Effector memory CD8-positive, alpha-beta T cell (primary cell): ENCODE measurements around the gene SYNE2.
"Not testable (repeated sequence)": the region's sequence is repeated elsewhere in the genome, so short reads cannot be mapped to it uniquely, and the experiment has no call there.

Experiments
- ATAC-seq: fragments of 150-1000 bp; cut with Tn5 transposase; replicated peaks from 2 replicates; pipeline ENCODE4 v1.10.0; 2021; ENCODE audit warnings: mild to moderate bottlenecking, moderate library complexity
- DNase-seq, 3 experiments: peaks; one replicate each; pipeline ENCODE4 v3.0.0; 2021
- H3K27ac Mint-ChIP-seq, 2 donors: one replicate each; pipeline ENCODE4 v1.8.0; 2022; ENCODE audit warnings: mild to moderate bottlenecking in 2 of 2, mixed read lengths in 2 of 2, moderate library complexity in 2 of 2
- H3K27me3 Mint-ChIP-seq, 2 donors: one replicate each; pipeline ENCODE4 v1.8.0; 2022; ENCODE audit warnings: mixed read lengths in 2 of 2
- H3K36me3 Mint-ChIP-seq: one replicate; pipeline ENCODE4 v1.8.0; 2022; ENCODE audit warnings: mild to moderate bottlenecking, moderate library complexity, mixed read lengths; ENCODE audit not compliant: insufficient read depth
- H3K4me1 Mint-ChIP-seq, 2 donors: one replicate each; pipeline ENCODE4 v1.8.0; 2022; ENCODE audit warnings: low read depth in 2 of 2, mixed read lengths in 2 of 2
- H3K4me3 Mint-ChIP-seq, 2 donors: one replicate each; pipeline ENCODE4 v1.8.0; 2022; ENCODE audit warnings: mild to moderate bottlenecking in 2 of 2, mixed read lengths in 2 of 2, moderate library complexity in 2 of 2
- H3K9me3 Mint-ChIP-seq, 2 donors: one replicate each; pipeline ENCODE4 v1.8.0; 2022; ENCODE audit warnings: mixed read lengths in 2 of 2

SYNE2 gene

DNA sequence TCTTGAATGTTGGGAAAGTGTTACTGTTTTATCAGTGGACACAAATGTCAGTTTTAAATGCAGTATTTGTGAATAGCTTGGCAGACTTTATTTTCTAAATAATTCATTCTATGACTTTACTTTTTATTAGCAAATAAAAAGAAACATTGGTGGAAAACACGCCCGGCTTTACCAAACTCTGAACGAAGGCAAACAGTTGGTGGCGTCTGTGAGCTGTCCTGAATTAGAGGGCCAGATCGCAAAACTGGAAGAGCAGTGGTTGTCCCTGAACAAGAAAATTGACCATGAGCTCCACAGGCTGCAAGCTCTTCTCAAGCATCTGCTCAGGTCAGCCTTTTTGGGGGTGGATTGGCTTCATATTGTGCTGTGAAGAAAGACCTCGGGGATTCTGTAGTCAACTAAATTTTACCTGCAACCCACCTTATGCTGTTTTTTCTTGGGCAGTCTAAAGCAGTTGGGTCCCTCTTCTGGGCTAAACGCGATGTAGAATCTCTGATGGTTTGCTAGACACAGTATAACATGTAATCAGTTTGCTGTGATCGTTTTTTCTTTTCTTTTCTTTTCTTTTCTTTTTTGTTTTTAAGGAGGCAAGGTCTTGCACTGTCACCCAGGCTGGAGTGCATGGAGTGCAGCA, 285.0 kb downstream of the SYNE2 start:
- ATAC-seq = no peak
- peak overlapping the region; percentile 74 to 75 for H3K27ac Mint-ChIP-seq

DNA sequence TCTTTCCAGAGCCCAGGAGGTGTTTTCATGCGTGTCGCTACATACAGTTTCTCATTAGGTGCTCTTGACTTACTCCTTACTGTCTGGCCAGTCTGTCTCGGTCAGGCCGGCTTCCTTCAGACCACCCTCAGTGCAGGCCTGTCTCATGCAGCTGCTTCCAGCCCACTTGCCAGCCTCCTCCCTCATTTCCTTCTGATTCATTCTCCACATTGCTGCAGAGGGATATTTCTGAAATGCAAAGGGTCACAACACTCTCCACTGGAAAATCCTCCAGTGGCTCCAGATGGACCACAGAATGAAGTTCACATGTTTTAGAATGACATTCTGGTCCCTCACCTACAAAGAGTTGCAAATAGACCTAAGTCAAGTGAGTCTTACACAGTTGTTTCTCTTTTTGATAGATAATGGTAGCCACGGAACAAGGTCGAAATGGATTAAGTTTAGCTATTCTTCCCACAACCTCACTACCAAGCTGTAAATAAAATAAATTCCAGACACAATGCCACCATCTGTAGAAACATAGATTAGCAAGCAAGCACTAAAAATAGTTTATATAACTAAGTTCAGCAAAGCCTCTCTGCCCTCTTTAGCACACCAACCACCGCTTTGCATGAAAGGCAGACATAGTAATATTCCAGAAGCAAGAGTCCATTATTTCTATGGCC, 294.5 kb downstream of the SYNE2 start:
- Mint-ChIP-seq H3K4me1 (peaks cover 0 to 11% of the 10 kb centered on the region in 2 donors), H3K36me3 (peaks cover 80% of the 10 kb centered on the region), H3K4me3 (no peak overlapping the region), H3K9me3 (no peaks in the 10 kb centered on the region), H3K27ac (peak overlapping the region in 1 of 2 donors; percentile 83), H3K27me3 (no peaks in the 10 kb centered on the region)
- no peak for DNase-seq
- ATAC-seq = no peak

More for the DNA sequence above, 285.0 kb downstream of the SYNE2 start:
- Mint-ChIP-seq H3K36me3 (peaks cover 93% of the 10 kb centered on the region), H3K27me3 (no peaks in the 10 kb centered on the region), H3K4me1 (peaks cover 0 to 3% of the 10 kb centered on the region in 2 donors), H3K4me3 (no peak overlapping the region), H3K9me3 (no peaks in the 10 kb centered on the region)
- no peak for DNase-seq

DNA sequence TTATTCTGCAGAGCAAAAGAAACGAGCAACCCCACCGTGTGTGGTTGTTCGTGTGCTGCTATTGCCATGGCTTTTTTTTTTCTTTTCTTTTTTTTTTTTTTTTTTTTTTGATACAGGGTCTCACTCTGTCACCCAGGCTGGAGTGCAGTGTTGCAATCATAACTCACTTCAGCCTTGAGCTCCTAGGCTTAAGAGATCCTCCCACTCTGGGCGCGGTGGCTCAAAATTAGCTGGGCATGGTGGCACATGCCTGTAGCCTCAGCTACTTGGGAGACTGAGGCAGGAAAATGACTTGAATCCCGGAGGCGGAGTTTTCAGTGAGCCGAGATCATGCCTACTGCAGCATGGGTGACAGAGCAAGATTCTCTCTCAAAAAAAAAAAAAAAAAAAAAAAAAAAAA, 297.1 kb downstream of the SYNE2 start:
- DNase-seq (no peak), ATAC-seq (no peak)
- H3K9me3 Mint-ChIP-seq = no peaks in the 10 kb centered on the region
- no peak overlapping the region for H3K4me3 Mint-ChIP-seq
- H3K27me3 Mint-ChIP-seq = no peaks in the 10 kb centered on the region
- H3K27ac Mint-ChIP-seq = no peak overlapping the region
- peaks cover 0 to 8% of the 10 kb centered on the region in 2 donors for H3K4me1 Mint-ChIP-seq
- peaks cover 90% of the 10 kb centered on the region for H3K36me3 Mint-ChIP-seq

DNA sequence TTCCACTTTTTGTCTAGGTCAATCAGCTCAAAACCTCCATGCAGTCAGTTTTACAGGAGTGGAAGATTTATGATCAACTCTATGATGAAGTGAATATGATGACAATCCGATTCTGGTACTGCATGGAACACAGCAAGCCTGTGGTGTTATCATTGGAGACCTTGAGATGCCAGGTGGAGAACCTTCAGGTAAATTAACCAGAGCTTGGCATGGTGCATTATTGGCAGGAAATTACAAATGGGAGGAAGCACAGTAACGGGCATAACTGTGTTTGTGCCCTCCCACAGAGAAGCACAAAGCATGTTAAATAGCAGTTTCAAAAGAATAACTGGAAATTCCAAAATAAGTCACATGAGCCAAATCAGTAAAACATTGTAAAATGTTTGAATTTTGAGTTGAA, 305.8 kb downstream of the SYNE2 start:
- no peaks in the 10 kb centered on the region for H3K4me1 Mint-ChIP-seq
- no peaks in the 10 kb centered on the region for H3K9me3 Mint-ChIP-seq
- no peak for DNase-seq
- H3K36me3 Mint-ChIP-seq = peaks cover 77% of the 10 kb centered on the region
- H3K27me3 Mint-ChIP-seq = no peaks in the 10 kb centered on the region
- ATAC-seq = no peak
- H3K4me3 Mint-ChIP-seq = no peak overlapping the region
- peak overlapping the region in 1 of 2 donors; percentile 72 for H3K27ac Mint-ChIP-seq

DNA sequence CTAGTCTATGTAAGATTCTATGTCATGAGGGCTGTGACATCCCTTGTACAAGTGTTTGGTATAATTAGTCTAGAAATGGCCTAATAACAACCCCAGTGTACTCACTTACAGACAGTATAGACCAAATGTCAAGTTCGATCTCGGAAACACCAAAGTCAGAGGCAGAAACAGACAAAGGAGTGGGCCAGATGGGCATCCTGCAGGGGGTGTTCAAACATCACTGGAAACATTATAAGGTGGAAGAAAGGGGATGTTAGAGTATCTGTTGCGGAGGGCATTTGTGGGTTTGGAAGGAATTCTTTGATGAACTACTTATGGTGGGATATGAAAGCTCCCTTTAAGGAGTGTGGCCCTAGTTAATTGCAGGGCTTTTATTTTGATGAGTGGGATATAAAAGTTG, 306.8 kb downstream of the SYNE2 start:
- ATAC-seq = no peak
- H3K4me1 Mint-ChIP-seq = no peaks in the 10 kb centered on the region

DNA sequence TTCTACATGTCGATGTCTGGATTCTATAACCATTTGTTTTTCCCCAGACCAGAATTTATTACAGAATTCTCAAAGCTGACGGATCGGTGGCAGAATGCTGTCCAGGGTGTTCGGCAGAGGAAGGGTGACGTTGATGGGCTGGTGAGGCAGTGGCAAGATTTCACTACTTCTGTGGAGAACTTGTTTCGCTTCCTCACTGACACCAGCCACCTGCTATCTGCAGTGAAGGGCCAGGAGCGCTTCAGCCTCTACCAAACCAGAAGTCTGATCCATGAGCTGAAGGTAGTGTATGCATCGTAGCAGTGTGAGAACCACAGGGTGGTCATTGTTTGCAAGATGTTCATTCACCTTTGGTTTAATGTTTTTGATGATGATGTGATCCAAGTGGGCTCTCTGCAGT, 317.4 kb downstream of the SYNE2 start:
- H3K27ac Mint-ChIP-seq = peak overlapping the region in 1 of 2 donors; percentile 57
- ATAC-seq (no peak), DNase-seq (no peak)
- H3K27me3 Mint-ChIP-seq = no peaks in the 10 kb centered on the region
- no peaks in the 10 kb centered on the region for H3K4me1 Mint-ChIP-seq
- no peaks in the 10 kb centered on the region for H3K9me3 Mint-ChIP-seq
- peaks cover 83% of the 10 kb centered on the region for H3K36me3 Mint-ChIP-seq
- no peak overlapping the region for H3K4me3 Mint-ChIP-seq

More for the DNA sequence above, 306.8 kb downstream of the SYNE2 start:
- Mint-ChIP-seq H3K9me3 (no peaks in the 10 kb centered on the region), H3K27ac (peak overlapping the region; percentile 2 to 72), H3K4me3 (no peak overlapping the region), H3K36me3 (peaks cover 72% of the 10 kb centered on the region), H3K27me3 (no peaks in the 10 kb centered on the region)
- no peak for DNase-seq

DNA sequence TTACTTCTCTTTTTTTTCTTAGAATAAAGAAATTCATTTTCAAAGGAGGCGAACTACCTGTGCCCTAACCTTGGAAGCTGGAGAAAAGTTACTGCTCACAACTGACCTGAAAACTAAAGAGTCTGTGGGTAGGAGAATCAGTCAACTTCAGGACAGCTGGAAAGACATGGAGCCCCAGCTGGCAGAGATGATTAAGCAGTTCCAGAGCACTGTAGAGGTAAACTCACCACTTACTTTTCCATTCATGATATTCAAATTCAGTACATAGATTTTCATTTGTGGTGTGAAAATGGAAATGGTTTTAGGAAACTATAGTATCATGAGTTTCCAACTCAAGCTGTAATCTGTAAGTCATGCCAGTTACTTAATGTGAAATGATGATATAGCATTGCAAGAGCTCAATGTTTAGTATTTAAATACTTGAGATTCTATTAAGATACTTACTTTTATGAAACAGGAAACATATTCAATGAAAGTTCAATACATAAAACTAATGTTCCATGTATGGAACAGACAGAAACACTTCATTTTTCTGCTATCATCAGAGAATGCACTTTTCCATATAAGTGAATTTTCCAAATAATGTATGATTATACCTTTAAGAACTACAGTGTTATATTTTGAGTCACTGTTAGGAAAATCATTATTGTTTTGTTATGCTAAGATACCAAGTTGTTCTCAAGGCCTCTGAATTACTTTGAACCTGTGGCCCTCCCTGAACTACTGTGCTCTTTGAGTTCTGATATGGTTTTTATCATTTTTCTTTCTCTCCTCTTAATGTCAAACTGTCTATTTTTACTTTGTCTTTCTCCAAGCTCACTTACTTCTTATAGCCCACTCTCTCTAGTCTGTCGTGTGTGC, 322.3 kb downstream of the SYNE2 start:
- ATAC-seq = no peak
- H3K4me3 Mint-ChIP-seq = no peak overlapping the region
- no peaks in the 10 kb centered on the region for H3K9me3 Mint-ChIP-seq
- H3K27ac Mint-ChIP-seq = peak overlapping the region; percentile 50 to 57
- DNase-seq = no peak
- H3K36me3 Mint-ChIP-seq = peaks cover 77% of the 10 kb centered on the region
- no peaks in the 10 kb centered on the region for H3K27me3 Mint-ChIP-seq
- H3K4me1 Mint-ChIP-seq = peaks cover 0 to 3% of the 10 kb centered on the region in 2 donors

DNA sequence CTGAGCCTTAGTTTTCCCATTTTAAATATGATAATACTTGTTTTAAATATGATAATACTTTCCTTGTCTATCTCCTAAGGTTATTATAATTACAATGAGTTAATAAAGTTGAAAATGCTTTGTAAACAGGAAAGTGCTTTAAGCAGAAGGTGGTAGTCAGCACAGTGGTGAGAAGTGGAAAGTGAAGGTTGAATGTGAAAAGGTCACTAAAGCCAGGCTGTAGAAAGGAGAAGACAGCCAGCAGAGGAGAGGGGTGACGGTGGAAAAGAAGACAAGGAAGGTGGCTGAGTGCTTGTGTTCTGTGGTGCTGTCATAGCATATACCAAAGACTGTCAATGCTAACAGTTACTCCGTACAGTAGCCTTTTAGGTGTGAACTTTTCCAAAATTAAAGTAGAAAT, 323.5 kb downstream of the SYNE2 start:
- DNase-seq (no peak), ATAC-seq (no peak)
- Mint-ChIP-seq H3K4me3 (no peak overlapping the region), H3K36me3 (peaks cover 85% of the 10 kb centered on the region), H3K4me1 (peaks cover 0 to 3% of the 10 kb centered on the region in 2 donors), H3K9me3 (no peaks in the 10 kb centered on the region), H3K27me3 (no peaks in the 10 kb centered on the region), H3K27ac (peak overlapping the region in 1 of 2 donors; percentile 91)

DNA sequence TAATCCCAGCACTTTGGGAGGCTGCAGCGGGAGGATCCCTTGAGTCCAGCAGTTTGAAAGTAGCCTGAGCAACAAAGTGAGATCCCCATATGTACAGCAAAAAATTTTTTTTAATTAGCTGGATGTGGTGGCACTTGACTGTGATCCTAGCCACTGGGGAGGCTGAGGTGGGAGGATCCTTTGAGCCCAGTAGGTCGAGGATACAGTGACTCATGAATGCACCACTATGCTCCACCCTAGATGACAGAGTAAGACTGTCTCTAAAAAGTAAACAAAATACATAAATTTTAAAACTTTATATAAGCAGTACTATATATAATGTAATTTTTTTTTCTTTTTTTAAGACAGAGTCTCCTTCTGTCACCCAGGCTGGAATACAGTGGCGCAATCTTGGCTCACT, 326.0 kb downstream of the SYNE2 start:
- Mint-ChIP-seq H3K27me3 (no peaks in the 10 kb centered on the region), H3K4me1 (peaks cover 0 to 3% of the 10 kb centered on the region in 2 donors), H3K27ac (peak overlapping the region in 1 of 2 donors; percentile 55), H3K4me3 (no peak overlapping the region), H3K9me3 (no peaks in the 10 kb centered on the region), H3K36me3 (peaks cover 91% of the 10 kb centered on the region)
- DNase-seq = no peak
- no peak for ATAC-seq

DNA sequence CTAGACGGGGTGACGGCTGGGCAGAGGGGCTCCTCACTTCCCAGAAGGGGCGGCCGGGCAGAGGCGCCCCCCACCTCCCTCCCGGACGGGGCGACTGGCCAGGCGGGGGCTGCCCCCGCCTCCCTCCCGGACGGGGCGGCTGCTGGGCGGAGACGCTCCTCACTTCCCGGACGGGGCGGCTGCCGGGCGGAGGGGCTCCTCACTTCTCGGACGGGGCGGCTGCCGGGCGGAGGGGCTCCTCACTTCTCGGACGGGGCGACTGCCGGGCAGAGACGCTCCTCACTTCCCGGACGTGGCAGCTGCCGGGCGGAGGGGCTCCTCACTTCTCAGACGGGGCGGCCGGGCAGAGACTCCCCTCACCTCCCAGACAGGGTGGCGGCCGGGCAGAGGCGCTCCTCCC, 330.1 kb downstream of the SYNE2 start:
- not testable (repeated sequence) for H3K9me3 Mint-ChIP-seq, ATAC-seq, DNase-seq, H3K27me3 Mint-ChIP-seq, H3K4me3 Mint-ChIP-seq, H3K4me1 Mint-ChIP-seq, H3K27ac Mint-ChIP-seq
- H3K36me3 Mint-ChIP-seq = peaks cover 90% of the 10 kb centered on the region

DNA sequence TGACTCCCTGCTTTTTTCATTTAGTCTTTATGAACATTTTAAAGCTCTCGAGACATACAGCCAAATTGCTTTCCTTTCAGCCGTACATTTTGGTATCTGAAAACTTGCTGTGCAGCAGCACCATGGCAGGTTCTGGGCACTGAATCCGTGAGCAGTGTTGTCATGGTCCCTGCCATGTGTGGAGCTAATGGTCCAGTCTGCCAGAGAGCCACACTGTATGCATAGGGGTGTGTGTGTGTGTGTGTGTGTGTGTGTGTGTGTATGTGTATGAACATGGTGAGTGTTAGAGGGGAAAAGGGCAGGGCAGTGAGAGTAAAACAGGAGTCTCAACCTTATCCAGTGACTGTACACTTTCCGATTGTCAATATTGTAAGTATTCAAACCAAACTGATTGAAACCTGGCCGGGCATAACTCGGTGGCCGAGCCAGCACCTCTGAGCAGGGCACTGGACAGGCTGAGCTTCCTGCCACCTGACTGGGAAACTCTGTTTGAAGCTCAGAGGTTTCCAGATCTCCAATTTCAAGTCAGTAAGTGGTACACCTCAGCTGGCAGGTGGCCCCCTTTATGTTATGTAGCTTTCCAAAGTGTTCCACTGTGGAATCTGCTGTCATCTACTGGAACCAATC, 331.4 kb downstream of the SYNE2 start:
- ATAC-seq (no peak), DNase-seq (no peak)
- Mint-ChIP-seq H3K27me3 (no peaks in the 10 kb centered on the region), H3K27ac (peak overlapping the region in 1 of 2 donors; percentile 51), H3K4me1 (peaks cover 0 to 5% of the 10 kb centered on the region in 2 donors), H3K9me3 (no peaks in the 10 kb centered on the region), H3K4me3 (no peak overlapping the region), H3K36me3 (peaks cover 91% of the 10 kb centered on the region)

DNA sequence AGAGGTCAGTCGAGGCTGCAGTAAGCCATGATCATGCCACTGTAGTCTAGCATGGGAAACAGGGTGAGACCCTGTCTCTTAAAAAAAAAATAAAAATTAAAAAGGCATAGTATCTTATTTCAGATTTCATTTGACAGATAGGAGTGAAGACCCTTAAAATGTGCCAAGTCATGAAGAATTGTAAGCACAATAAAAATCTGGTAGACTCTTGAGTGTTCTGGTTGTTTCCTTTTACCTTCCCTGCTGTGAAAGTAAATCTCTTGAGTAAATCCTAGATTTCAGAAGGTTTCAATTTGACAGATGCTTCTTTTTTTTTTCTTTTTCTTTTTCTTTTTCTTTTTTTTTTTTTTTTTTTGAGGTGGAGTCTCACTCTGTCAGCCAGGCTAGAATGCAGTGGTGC, 332.4 kb downstream of the SYNE2 start:
- DNase-seq = no peak
- Mint-ChIP-seq H3K36me3 (peaks cover 90% of the 10 kb centered on the region), H3K27me3 (no peaks in the 10 kb centered on the region), H3K4me1 (peaks cover 0 to 5% of the 10 kb centered on the region in 2 donors), H3K9me3 (no peaks in the 10 kb centered on the region), H3K27ac (peak overlapping the region in 1 of 2 donors; percentile 51), H3K4me3 (no peak overlapping the region)
- ATAC-seq = no peak
